Cardiac septum (tissue), 1 donor: ENCODE data around the gene LTBP2. TPM values are rescaled to one million over a fixed set of nuclear protein-coding genes. Genes with fewer than 3 reads are reported as not detected.
"Not testable (repeated sequence)": the region's sequence is repeated elsewhere in the genome, so short reads cannot be mapped to it uniquely, and the experiment has no call there.

Experiments used
- DNase-seq: peaks from one replicate; pipeline ENCODE4 v3.0.0-alpha.2; 2020; ENCODE audit warnings: low spot score
- intact Hi-C: fragments of 100-400 bp; cut with DNase I; formaldehyde crosslinking; loops from one replicate; pipeline ENCODE4 v1.14.0; 2022
- total RNA-seq: library from RNA; stranded (reverse); fragmentation: NEBNext Ultra II Directional; extraction: Animal tissue kit (Norgen Biotek cat#: 25700); gene quantifications from one replicate; pipeline ENCODE4 v1.2.1, GENCODE V29; 2021
- donor health status: DM: no; HTN: no; CAD: no.

Gene LTBP2
- total RNA-seq, 1 donor from 2014 or later: 93.7 TPM

DNA sequence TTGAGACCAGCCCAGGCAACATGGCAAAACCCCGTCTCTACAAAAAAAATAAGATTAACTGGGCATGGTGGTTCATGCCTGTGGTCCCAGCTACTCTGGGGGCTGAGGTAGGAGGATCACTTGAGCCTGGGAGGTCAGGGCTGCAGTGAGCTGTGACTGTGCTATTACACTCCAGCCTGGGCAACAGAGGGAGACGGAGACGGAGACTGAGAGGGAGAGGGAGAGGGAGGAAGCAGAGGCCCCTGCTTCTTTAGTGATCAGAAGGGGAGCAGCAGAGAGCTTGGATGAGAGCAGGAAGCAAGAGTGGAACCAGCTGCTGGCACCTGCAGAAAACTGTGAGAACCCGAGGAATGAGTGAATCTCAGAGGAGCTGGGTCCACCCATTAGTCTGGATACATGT lies 72.5 kb downstream of the LTBP2 start:
- DNase-seq: no peak
- intact Hi-C loops: no loop called here

DNA sequence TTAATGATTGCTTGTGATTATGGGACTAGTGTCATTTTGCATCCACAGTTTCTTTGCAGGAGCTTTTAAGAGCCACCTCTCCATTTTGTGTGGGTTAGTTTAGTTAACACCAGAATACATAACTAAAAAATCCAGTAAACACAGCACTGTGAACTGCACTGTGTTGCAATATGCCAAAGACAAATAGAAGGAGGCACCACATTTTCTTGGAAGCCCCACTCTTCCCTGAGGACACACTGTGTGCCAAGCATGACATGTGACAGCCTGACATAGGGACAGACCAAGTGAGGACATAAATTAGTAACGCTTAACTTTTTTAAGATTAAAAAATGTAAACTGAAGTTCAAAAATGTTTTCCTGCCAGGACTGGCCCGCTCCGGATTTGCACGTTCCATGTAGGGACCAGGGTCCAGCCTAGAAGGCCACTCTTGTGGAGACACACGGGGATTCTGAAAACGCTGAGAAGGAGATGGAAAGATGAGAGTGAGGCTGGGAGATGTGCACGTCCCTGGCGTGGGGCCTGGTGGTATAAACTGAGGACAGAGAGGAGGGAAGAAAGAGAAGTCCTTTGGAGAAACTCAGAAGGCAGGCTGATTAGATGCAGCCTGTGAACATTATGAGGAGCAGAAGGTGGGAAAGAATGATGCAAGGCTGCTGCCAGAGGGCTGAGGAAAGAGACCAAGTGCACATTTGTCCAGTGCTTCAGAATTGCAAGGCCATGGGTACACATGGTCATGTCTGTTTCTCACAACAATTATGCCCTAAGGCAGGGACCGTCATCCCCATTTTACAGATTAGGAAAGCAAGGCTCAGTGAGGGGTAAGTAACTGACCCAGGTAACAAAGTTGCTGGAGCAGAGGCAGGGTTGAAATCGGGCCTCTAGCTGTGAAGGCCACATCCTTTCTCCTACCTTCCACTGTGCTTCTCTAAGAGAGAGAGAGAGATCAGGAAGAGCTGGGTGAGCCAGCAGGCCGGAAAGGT lies 73.3 kb downstream of the LTBP2 start:
- intact Hi-C loops: no loop called here
- DNase-seq: no peak

DNA sequence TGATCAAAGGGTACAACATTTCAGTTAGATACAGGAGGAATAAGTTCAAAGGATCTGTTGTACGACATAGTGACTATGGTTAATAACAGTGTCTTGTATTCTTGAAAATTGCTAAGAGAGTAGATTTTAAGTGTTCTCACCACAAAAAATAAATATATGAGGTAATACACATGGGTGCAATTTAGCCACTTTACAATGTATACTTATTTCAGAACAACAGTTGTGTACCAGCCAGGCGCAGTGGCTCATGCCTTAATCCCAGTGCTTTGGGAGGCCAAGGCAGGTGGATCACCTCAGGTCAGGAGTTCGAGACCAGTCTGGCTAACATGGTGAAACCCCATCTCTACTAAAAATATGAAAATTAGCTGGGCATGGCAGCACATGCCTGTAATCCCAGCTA lies 75.7 kb downstream of the LTBP2 start:
- intact Hi-C loops, DNase-seq: not testable (repeated sequence)

DNA sequence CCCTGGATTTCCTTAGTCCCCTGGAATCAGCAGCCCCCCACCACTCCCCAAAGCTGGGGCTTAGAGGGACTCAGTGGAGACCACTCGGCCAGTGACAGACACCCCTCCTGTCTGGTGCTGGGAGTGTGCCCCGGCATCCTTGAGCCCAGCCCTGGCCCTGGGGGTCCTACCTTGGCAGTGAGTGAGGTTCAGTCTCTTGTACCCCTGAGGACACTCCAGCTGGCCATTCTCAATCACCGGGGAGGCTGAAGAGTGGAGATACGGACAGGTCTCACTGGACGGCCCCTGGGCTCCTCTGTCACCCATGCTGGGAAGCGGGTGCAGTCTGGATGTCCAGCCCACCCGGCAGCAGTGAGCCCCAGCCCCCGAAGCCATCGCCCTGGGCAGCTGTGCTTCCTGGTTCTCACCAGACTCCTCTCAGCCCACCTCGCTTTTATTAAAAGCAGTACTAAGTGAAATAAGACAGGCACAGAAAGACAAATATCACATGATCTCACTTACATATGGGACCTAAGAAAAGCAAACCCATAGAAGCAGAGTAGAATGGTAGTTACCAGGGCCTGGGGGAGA lies 76.2 kb downstream of the LTBP2 start:
- DNase-seq: no peak
- intact Hi-C loops: no loop called here

DNA sequence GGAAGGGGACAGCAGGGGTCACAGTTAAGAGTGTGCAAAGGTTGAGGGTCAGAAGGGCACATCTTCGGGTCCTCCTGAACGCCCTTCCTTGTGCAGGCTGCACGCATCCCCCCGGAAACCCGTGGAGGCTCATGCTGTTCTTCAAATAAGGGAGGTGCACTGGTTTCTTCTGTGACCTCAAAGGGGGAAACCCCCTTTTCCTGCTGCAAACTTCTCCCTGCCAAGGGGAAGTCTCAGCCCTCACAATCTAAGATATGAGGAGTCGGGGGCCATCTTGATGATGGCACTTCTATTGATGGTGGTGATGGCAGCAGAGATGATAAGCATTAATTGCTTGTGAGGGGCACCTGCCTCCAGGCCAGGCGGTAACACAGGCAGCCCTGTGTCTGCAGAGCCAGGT lies 78.5 kb downstream of the LTBP2 start:
- intact Hi-C loops: no loop called here
- no peak for DNase-seq

DNA sequence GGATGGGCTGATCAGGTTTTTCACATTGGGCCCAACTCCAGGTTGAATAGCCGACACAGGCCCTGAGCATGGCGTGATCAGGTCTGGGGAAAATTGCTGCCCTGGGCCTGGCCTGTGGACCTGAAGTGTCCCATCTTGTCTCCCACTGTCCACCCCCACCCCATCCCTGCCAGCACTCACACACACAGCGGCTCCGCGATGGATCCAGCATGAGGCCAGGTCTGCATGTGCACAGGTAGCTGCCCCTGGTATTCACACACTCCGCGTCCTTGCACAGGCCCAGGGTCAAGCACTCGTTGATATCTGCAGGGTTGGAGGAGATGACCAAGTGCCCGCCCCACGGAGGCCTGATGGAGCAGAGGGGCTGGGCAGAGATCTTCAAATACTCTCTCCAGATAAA lies 79.8 kb downstream of the LTBP2 start:
- no peak for DNase-seq
- intact Hi-C loops: no loop called here

DNA sequence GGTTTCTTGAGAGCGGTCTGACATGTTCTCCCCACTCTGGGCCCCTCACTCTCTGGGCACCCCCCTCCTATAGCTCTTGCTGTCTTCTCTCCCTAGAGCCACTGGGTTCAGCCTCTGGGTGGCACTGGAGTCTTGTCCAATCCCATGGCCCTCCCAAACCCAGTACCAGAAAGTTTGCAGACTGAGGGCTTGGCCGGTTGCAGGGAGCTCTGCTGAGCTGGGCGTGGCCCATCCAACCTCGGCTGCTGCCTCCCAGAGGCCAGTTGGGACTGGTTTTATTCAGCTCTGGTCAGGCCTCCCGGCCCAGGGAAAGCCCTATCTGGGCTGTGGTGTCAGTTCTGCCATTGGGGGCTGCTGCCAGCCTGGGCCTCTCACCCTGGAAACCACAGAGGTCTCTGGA lies 80.6 kb downstream of the LTBP2 start:
- DNase-seq: no peak

DNA sequence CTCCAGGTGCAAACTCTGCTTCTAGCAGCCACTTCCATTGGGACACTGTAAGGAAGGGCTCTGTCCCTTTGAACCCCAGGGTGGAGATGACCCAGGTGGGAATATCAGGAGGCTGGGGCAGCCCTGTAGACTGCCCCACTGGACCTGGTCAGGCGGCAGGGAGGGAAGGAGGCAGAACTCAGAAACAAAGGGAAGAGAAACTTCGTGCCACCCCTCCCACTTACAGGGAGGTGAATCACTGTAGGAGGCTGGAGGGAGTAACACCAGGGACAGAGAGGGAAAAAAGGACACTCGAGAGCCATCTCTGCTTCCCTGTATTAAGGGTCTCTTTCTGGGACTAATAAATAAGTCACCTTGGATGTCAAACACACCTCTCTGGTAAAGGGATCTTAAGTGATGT lies 81.0 kb downstream of the LTBP2 start:
- intact Hi-C loops: no loop called here
- DNase-seq: no peak

More for the DNA sequence above, 80.6 kb downstream of the LTBP2 start:
- intact Hi-C loops: no loop called here

DNA sequence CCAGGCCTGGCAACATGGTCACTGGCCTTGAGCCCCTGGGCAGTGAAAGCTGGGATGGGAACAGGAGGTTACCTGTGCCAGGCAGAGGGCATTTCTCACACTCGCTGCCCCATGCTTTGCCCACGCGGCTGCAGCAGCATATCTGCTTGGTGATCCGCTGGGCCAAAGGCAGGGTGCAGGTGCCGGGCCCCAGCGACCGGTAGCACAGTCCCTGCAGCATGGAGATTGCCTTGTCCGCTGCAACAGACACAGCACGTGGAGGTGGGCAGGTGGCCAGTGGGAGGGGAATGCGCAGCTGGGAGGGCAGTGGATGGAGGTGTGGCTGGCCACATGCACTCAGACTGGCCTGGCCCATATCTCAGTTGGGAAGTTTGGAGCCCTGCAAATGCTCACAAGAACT lies 83.2 kb downstream of the LTBP2 start:
- no peak for DNase-seq

DNA sequence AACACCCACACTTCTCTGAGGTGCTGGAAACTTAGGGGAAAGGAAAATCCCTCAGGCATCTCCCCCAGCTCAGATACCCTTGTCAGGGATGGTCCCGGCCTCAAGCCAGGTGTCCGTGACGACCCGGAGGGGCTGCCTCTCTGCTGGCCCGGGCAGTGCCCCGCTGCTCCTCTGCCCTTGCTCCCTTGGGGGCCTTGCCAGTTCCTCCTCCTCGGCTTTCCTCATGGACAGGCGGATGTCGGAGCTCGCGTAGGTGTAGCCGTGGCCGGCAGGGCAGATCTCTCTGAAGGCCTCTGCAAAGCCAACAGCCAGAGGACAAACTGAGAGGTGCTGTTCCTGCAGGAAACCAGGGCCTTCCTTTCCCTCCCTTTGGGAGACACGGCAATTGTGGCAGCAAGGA lies 83.6 kb downstream of the LTBP2 start:
- DNase-seq: no peak
- intact Hi-C loops: no loop called here

More for the DNA sequence above, 83.2 kb downstream of the LTBP2 start:
- intact Hi-C loops: no loop called here

DNA sequence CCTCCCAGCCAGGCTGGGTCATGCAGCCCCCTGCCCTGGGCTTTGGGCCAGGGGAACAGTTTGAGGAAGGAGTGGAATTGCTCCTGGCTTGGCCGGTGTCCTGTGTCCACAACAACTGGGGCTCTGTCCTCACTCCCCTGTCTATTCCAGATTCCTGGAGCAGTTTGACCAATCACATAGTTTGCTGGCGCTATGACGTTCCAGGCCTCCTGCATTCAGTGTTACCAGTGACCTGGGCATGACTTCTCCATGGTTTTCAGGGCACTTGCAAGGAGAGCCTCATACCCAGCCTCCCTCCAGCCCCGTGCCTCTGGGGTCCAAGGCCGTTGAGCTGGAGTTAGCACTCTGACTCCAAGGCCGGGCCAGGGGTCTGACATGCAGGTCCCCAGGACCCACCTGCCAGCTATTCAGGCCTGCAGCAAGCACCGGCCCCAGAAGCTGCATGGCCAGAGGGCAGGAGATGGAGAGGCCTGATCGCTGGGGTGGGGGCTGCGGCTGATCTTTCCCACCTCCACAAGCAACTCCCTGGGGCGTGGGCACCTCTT lies 84.2 kb downstream of the LTBP2 start:
- no peak for DNase-seq
- intact Hi-C loops: no loop called here

DNA sequence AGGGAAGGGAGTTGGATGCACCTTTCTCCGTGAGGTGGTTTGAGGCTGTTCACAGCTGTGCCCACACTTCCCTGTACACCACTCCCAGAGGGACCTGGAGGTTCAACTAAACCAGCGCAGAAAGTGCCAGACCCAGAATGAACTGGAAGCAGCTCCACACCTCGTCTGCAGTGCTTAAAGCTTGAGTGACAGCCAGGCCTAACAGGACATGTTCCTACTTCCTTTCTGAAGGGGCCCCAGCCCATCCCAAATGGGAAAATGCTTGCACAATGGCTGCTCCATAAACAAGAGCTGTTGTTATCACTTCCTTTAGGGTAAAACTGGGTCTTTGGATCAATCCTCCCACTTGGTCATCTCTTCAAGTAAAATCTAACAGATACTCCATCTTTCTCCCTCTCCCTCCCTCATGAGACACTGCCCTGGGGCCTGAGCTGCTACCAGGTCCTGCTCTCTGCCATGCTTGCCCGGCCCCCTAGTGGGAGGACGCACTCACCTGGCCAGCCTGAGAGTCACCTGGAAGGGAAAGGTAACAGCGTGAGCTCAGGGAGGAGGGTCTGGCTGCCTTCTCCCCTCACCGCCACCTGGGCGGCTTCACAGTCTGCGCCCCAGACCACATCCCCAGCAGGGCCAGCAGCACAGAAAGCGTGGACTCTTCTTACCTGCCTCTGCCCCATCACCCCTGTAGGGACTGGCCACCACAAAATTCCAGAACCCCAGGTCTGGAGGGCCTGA lies 85.0 kb downstream of the LTBP2 start:
- DNase-seq: no peak
- intact Hi-C loops: no loop called here

DNA sequence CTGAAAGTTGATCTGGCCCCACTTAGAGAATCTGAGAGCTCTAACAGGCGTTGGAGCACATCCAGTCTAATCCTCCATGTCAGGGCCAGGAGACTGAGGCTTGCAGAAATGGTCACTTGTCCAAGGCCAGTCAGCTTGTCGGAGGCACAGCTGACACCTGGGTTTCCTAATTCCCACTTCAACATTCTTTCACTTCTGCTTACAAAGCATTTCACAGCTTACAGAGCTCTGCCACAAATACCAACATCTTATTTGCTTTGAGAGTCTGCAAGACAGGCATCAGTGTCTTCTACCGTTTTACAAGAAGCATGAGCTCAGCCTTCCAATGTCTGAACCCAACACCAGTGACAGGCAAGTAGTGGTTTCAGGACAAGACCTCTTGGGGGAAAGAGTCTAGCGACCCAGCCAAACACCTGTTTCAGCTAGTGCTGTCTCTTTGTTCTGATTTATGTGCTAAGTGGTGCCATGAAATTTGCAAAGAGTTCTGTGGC lies 86.6 kb downstream of the LTBP2 start:
- DNase-seq: no peak
- intact Hi-C loops: no loop called here

DNA sequence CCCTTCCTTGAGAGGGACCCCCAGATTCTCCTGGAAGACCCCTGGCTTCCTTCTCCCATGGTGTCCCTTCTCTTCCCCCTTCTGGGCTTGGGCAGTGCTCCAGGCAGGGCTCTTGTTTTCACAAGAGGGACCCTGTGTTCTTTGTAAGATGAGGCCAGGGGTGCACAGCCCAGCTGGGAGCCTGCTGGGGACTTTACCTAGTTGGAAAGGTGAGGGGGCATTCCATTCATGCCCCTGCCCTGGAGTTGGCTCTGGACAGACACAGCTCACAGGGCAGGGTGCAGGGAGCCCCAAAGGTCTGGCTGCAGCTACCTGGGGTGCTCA lies 87.3 kb downstream of the LTBP2 start:
- intact Hi-C loops: no loop called here
- DNase-seq: no peak

DNA sequence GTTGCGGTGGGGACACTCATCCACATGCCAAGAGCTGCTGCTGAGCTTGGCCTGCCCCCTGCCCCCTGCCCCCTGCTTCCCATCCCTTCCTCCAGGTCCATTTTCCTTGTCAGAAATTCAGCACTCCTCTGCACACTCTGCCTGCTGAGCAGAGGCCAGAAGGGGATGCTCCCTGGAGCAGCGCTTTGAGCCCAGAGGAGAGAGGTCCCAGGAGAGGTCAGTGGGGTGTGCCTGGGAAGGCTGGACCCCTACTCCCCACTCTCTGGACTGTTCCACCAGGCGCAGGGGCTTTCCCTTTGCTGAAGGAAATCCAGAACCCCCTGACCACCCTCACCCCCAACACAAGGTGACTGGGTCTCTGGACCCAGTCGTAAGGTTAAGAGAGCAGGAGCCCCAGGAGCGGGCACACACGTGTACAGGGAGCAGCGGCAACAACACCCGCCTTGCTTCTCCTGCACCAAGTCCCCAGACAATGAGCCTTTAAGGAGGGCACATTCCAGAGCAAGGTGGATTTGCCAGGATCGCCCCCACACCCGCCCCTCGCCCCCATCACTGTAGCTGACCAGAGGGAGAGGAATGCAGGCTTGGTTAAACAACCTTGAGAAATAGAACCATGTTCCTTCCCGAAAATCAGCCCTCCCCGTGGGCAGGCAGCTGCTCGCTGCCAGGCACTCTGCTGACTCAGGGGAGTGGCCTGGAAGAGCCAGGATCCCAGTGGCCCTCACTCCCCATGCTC lies 87.8 kb downstream of the LTBP2 start:
- intact Hi-C loops: no loop called here
- DNase-seq: no peak

DNA sequence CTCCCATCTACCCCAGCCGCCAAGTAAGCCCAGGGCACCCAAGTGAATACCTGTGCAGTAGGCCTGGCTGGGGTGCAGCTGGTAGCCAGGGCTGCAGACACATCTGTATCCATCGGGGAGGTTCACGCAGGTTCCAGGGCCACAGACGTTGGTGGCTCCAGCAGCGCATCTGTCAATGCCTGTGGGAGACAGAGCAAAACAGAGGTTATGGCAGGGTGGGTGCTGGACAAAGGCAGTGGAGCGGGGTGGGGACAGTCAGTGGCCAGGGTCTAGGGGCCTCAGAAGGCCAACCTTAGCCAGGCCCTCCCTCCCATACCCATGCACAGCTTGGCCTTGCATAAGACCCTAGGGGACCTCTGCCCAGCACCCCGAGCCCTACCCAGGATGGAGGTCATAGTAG lies 89.3 kb downstream of the LTBP2 start:
- intact Hi-C loops: no loop called here
- no peak for DNase-seq

DNA sequence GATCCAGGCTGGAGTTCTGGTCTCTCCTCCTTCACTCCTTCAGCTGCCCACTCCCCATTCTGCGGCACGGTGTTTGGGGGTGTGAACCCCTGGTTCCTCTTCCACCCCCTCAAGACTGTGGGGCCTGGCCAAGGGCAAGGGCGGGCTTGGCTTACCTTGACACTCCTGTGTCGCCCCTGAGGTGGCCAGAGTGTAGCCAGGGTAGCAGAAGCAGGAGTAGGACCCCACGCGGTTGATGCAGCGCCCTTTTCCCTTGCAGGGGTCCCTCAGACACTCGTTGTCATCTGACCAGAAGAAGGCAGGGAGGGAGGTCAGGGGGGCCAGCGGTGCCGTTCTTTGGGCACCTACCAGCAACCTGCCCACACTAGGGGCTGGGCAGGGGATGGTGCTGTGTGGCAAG lies 90.3 kb downstream of the LTBP2 start:
- DNase-seq: no peak
- intact Hi-C loops: no loop called here

DNA sequence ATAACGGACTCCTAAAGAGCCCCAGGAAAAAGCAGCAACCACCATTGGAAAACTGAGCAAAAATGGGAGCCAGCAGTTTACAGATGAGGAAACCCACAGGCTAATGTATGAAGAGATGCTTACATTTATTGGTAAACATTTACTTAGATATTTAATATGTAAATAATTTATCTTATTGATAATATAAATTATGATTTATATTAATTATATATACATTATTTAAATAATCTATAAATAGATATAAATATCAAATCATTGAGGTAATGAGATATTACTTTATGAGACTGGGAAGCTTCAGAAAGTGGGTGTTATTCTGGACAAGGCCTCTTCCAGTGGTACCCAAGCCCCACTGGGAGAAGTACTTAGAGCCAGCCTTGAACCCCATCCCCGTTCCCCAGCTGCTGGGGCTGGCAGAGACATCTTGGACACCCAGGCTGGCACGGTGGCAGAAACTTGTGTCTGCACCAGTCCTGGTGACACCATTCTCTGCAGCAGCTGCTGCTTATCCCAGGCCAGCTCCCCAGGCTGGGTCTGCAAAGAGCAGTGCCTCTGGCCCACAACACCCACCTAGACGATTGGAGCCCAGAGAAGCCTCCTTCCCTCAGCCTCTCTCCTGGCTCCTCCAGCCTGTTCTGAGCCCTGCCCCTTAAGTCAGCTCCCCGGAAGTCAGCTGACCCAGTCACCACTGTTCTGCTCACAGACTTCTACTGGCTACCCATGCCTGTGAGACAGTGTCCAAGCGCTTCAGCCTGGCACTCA lies 92.5 kb downstream of the LTBP2 start:
- DNase-seq: no peak
- intact Hi-C loops: no loop called here

DNA sequence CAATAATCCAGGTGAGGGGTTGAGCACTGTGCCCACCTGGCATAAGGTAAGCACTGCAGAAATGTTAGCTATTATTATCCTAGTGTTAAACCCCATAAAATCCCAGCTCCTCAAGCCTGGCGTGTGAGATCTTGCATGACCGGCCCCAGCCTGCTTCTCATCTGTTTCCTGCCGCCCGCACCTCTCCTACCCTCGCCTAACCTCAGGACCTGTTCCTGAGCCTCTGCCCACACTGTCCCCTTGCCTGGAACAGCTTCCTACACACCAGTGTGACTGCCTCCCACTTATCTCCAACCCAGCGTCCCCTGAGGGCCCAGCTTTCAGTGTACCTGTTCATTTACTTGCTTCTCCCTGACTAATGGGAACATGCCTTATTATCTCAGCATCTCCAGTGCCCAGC lies 93.8 kb downstream of the LTBP2 start:
- no peak for DNase-seq
- intact Hi-C loops: no loop called here
